AG04449 (cell line): ENCODE results near the gene EEPD1.

Source experiments
- CTCF ChIA-PET: fragments of 350-600 bp; formaldehyde crosslinking; extraction: SDS; loops from one replicate; lab custom pipeline; 2021; ENCODE audit warnings: antibody characterized with exemption; lab: Yijun Ruan, JAX
- POLR2A ChIA-PET: fragments of 400-600, 350-600 bp; formaldehyde crosslinking; extraction: SDS; loops from one replicate; lab custom pipeline; 2020; ENCODE audit warnings: antibody characterized with exemption, inconsistent platforms; lab: Yijun Ruan, JAX
- DNase-seq: peaks from one replicate; pipeline ENCODE4 v3.0.0-alpha.2; 2010; ENCODE audit warnings: low read depth, low spot score
- H3K4me3 ChIP-seq: 2 replicates; pipeline ENCODE4 v1.5.1; 2011; ENCODE audit warnings: low read depth, mild to moderate bottlenecking, control low read depth, low read length
- CTCF ChIP-seq: IDR thresholded peaks from one replicate; pipeline ENCODE4 v1.5.1; 2011; ENCODE audit warnings: mild to moderate bottlenecking, moderate library complexity, low read length, control low read depth, inconsistent platforms; ENCODE audit not compliant: insufficient read depth; ENCODE audit errors: missing control alignments

The EEPD1 gene

DNA sequence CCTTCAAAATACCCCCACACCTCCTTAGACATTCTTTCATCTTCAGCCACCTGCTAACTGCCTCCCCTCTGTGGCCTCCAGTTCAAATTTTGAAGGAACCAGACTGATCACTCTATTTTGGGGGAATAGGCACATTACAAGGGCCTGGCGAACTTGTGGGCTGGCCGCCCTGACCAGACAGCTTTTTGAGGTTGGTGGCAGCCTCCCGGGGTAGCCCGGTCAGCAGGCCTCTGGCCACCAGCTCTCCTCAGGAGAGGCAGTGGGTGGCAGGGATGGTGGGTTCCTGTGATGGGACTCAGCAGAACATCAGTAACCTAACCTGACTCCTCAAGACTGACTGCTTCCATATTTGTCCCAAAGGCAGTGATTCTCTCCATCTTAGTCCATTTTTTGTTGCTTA lies 17.4 kb upstream of the EEPD1 start:
- ChIA-PET CTCF (interaction anchor here (0.6 to 1.5 kb wide), 2 partner anchors 9 to 15 kb away, joined by 3 to 7 read pairs; no protein-coding TSS in a partner anchor), POLR2A (no interaction called here)

DNA sequence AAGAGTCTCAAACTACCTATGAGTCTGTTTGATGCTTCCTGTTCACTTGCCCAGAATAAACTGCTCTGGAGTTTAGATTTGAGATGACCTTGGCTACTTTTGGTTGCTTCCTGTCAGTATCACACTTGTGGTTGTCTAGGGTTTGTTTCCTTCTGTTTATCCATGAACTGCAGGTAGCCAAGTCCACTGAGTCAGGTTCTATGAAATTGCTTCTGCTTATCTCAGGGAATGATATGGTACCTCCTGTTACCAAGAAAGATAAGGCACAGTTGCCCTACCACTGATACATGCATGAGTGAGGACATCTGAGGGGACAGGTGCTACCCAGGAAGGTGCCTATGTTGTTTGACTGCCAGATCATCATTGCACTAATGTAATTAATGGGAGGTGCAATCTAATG lies 15.8 kb upstream of the EEPD1 start:
- TF ChIP-seq CTCF, result no peak
- POLR2A ChIA-PET, result no interaction called here
- H3K4me3 ChIP-seq, result no peak overlapping the region
- DNase-seq, result no peak
- CTCF ChIA-PET, result interaction anchor here (1.0 to 1.5 kb wide), 2 partner anchors 8 to 11 kb away, joined by 3 to 7 read pairs; no protein-coding TSS in a partner anchor

More for the DNA sequence above, 17.4 kb upstream of the EEPD1 start:
- TF ChIP-seq CTCF, result no peak
- no peak overlapping the region for H3K4me3 ChIP-seq
- DNase-seq, result no peak

DNA sequence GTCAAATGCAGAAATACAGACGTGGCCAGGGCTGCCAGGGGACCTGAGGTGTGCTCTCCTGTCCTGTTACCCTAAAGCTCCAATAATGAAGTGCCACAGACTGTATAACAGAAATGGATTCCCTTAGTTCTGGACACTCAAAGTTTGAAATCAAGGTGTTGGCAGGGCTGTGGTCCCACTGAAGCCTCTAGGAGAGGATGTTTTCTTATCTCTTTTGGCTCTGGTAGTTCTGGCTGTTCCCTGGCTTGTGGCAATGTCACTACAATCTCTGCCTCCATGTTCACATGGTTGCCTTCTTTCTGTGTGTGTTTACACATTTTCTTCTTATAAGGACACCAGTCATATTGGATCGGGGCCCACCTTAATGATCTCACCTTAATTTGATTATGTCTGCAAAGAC lies 15.3 kb upstream of the EEPD1 start:
- TF ChIP-seq CTCF, result no peak
- ChIA-PET POLR2A (no interaction called here), CTCF (interaction anchor here (1.4 to 2.0 kb wide), 2 partner anchors 9 to 154 kb away, joined by 7 to 9 read pairs; no protein-coding TSS in a partner anchor)
- no peak for DNase-seq
- H3K4me3 ChIP-seq, result no peak overlapping the region

- H3K4me3 ChIP-seq, result no peak overlapping the region
- DNase-seq, result no peak
- POLR2A ChIA-PET, result no interaction called here
- TF ChIP-seq CTCF, result no peak
- CTCF ChIA-PET, result interaction anchor here (1.0 to 2.0 kb wide), 4 partner anchors 9 to 153 kb away, joined by 4 to 9 read pairs (median 6); no protein-coding TSS in a partner anchor
Observed at GRCh38 chr7:36138209-36138608, 14.8 kb upstream of the EEPD1 start.

DNA sequence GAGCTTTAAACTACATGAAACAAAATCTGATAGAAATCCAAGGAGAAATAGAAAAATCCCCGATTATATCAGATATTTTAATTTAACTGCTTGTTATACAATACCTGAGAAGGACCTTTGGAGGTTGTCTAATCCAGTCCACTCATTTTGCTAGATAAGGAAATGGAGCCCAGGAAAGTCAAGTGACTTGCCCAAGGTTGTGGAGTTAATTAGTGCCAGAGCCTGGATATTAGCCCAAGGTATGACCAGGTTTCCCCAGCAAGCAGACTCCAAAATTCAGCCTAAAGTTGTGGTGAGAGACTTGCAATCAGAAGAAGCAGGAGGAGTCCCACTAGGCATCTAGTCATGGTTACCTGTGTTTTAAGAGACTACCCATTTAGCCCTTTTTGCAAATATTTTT lies 11.7 kb upstream of the EEPD1 start:
- POLR2A ChIA-PET, result no interaction called here
- H3K4me3 ChIP-seq, result no peak overlapping the region
- DNase-seq, result no peak
- TF ChIP-seq CTCF, result no peak
- CTCF ChIA-PET, result interaction anchor here (2.2 kb wide), 2 partner anchors 13 to 15 kb away, joined by 11 to 13 read pairs; no protein-coding TSS in a partner anchor

DNA sequence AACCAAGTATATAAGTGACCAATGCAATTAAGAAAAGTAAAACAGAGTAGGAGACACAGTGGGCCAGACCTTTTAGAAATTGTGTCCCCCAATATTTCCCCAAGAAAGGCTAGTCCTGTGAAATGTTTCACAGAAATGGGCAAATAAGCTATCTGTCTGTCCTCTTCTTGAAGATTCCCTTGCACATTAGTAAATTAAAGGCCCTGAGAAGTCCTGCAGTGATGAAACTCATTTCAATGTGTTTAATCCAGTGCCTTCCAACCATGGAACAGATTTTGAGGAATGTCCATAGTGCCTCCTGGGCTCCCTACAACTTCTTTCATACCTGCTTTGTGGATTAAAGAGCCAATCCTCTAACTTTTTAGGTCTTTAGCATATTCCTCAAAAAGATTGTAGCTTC lies 11.2 kb upstream of the EEPD1 start:
- POLR2A ChIA-PET, result no interaction called here
- no peak for DNase-seq
- no peak overlapping the region for H3K4me3 ChIP-seq
- no peak for TF ChIP-seq CTCF
- CTCF ChIA-PET, result interaction anchor here (2.2 kb wide), 2 partner anchors 13 to 16 kb away, joined by 11 to 13 read pairs; no protein-coding TSS in a partner anchor
